MCF 10A (cell line): ENCODE data around the gene DUSP14. TPM values are rescaled to one million over a fixed set of nuclear protein-coding genes. Genes with fewer than 3 reads are reported as not detected.

Source experiments
- BruUV-seq: library from RNA; stranded (reverse); fragments of 400-500 nt; replicated peaks from 2 replicates; lab custom pipeline; 2021; lab: Mats Ljungman, UMichigan
- CTCF ChIA-PET: fragments of 300-600 bp; sonication (Branson Sonifier 250); formaldehyde crosslinking; extraction: SDS; loops from one replicate; lab custom pipeline; 2021; ENCODE audit warnings: antibody characterized with exemption, inconsistent platforms; lab: Yijun Ruan, JAX
- POLR2A ChIA-PET: fragments of 300-600, 350-650 bp; sonication (Branson Sonifier 250); formaldehyde crosslinking; extraction: SDS; loops from one replicate; lab custom pipeline; 2020; ENCODE audit warnings: antibody characterized with exemption, inconsistent platforms; lab: Yijun Ruan, JAX
- DNase-seq: peaks from one replicate; pipeline ENCODE4 v3.0.0-alpha.2; 2018; ENCODE audit not compliant: unreplicated experiment
- H3K27ac Mint-ChIP-seq: one replicate; pipeline ENCODE4 v1.8.0; 2022; ENCODE audit warnings: mild to moderate bottlenecking, low read depth, mixed read lengths; ENCODE audit not compliant: unreplicated experiment
- H3K27me3 Mint-ChIP-seq: one replicate; pipeline ENCODE4 v1.8.0; 2022; ENCODE audit warnings: mixed read lengths; ENCODE audit not compliant: insufficient read depth, unreplicated experiment
- H3K36me3 Mint-ChIP-seq: one replicate; pipeline ENCODE4 v1.8.0; 2022; ENCODE audit warnings: mild to moderate bottlenecking, moderate library complexity, mixed read lengths; ENCODE audit not compliant: insufficient read depth, unreplicated experiment
- H3K4me1 Mint-ChIP-seq: one replicate; pipeline ENCODE4 v1.8.0; 2022; ENCODE audit warnings: mixed read lengths; ENCODE audit not compliant: insufficient read depth, unreplicated experiment
- H3K4me3 Mint-ChIP-seq: one replicate; pipeline ENCODE4 v1.8.0; 2022; ENCODE audit warnings: mild to moderate bottlenecking, moderate library complexity, mixed read lengths; ENCODE audit not compliant: unreplicated experiment
- H3K9me3 Mint-ChIP-seq: one replicate; pipeline ENCODE4 v1.8.0; 2022; ENCODE audit warnings: mixed read lengths; ENCODE audit not compliant: unreplicated experiment
- intact Hi-C: fragments of 100-400 bp; cut with micrococcal nuclease; formaldehyde crosslinking; loops from 2 replicates; pipeline ENCODE4 v1.14.1; 2022
- total RNA-seq: library from RNA; stranded (reverse); gene quantifications from 2 replicates; pipeline ENCODE4 v1.2.3, GENCODE V29; 2022
- TF ChIP-seq, protein P1 (sequence below): fragments of 200-600 bp; IDR thresholded peaks from one replicate; pipeline ENCODE4 v1.8.0; 2022; ENCODE audit warnings: antibody characterized with exemption, mild to moderate bottlenecking; ENCODE audit not compliant: unreplicated experiment

Gene DUSP14
- total RNA-seq, 1 experiment from 2014 or later: 39.4 TPM

DNA sequence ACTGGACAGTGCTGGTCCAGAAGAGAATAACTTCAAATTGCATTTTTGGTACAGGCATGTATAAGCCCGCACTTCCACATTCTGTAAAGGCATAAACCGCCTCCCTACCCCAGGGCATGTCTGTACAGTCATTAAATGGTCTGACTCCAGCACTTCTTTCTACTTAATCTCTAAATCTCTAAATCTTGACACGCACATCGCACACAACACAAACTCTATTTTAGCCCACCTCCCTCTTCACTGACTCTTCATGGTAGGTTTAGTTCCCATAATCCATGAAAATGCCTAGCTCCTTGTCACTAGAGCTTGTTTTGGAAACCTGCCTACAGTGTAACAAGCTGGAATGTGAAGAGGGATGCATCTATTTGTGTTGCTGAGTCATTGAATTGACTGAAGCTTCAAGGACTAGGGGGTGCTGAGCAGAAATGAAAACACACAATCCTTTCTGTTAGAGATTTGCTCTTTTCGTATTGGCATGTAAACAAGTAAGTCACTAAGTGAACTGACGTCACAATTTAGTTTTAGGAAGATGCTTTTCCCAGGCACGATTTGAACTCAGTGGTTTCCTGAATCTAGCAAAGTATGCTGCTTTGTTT is 1.6 kb upstream of the DUSP14 start:
- POLR2A ChIA-PET: interaction anchor here (0.5 to 8.1 kb wide), 30 partner anchors 8 to 155 kb away, joined by 3 to 130 read pairs (median 5); partner anchors contain the start of genes ACACA, SYNRG and TADA2A
- peak; percentile 88 for DNase-seq
- BruUV-seq: TSS peak; percentile 60
- CTCF ChIA-PET: interaction anchor here (0.6 to 1.0 kb wide), 2 partner anchors 114 to 148 kb away, joined by 3 to 11 read pairs; no protein-coding TSS in a partner anchor
- H3K27ac Mint-ChIP-seq: peak overlapping the region; percentile 79
- peaks cover 33% of the 10 kb centered on the region for H3K4me1 Mint-ChIP-seq
- no peaks in the 10 kb centered on the region for H3K27me3 Mint-ChIP-seq
- intact Hi-C loops: no loop called here
- H3K9me3 Mint-ChIP-seq: no peaks in the 10 kb centered on the region
- peak overlapping the region; percentile 92 for H3K4me3 Mint-ChIP-seq
- H3K36me3 Mint-ChIP-seq: peaks cover 5% of the 10 kb centered on the region
- TF ChIP-seq, protein P1, sequence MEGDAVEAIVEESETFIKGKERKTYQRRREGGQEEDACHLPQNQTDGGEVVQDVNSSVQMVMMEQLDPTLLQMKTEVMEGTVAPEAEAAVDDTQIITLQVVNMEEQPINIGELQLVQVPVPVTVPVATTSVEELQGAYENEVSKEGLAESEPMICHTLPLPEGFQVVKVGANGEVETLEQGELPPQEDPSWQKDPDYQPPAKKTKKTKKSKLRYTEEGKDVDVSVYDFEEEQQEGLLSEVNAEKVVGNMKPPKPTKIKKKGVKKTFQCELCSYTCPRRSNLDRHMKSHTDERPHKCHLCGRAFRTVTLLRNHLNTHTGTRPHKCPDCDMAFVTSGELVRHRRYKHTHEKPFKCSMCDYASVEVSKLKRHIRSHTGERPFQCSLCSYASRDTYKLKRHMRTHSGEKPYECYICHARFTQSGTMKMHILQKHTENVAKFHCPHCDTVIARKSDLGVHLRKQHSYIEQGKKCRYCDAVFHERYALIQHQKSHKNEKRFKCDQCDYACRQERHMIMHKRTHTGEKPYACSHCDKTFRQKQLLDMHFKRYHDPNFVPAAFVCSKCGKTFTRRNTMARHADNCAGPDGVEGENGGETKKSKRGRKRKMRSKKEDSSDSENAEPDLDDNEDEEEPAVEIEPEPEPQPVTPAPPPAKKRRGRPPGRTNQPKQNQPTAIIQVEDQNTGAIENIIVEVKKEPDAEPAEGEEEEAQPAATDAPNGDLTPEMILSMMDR: no peak

DNA sequence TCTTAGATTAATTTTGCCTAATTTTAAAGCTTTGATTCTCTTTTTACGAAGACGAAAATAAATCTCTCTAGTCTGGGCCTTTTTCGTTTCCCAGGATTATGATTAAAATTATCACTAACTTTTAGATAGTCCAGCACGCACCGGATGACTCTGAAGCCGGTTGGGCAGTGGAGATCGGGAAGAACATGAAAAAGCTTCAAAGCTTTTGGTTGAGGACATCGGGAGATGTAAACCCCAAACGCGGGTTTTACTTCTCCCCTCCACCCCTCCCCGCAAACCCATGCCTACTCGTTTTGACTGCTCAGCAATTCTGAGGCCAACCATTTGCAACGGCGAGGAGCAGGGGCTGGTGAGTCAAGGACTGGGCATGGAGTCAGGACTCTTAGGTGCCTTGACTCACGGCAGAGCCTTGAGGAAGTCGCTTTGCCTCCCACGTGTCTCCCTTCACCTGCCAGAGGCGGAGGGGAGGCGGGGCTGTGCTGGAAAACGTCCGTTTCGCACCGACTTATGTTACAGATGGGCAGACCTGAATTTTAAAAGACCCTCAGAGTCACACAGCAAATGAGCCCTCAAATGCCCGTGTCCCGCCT is 989 bp upstream of the DUSP14 start:
- ChIA-PET CTCF (interaction anchor here (1.0 kb wide), 1 partner anchor 115 kb away, joined by 11 read pairs; no protein-coding TSS in a partner anchor), POLR2A (interaction anchor here (0.5 to 8.1 kb wide), 33 partner anchors 8 to 860 kb away, joined by 3 to 130 read pairs (median 5); partner anchors contain the start of genes ACACA, SYNRG and TADA2A)
- H3K4me1 Mint-ChIP-seq: peaks cover 30% of the 10 kb centered on the region
- TF ChIP-seq, protein P1: no peak
- intact Hi-C loops: no loop called here
- H3K36me3 Mint-ChIP-seq: peaks cover 5% of the 10 kb centered on the region
- no peaks in the 10 kb centered on the region for H3K9me3 Mint-ChIP-seq
- H3K4me3 Mint-ChIP-seq: peak overlapping the region; percentile 92
- BruUV-seq: no TSS peak
- DNase-seq: peak; percentile 98
- no peaks in the 10 kb centered on the region for H3K27me3 Mint-ChIP-seq
- H3K27ac Mint-ChIP-seq: peak overlapping the region; percentile 79

DNA sequence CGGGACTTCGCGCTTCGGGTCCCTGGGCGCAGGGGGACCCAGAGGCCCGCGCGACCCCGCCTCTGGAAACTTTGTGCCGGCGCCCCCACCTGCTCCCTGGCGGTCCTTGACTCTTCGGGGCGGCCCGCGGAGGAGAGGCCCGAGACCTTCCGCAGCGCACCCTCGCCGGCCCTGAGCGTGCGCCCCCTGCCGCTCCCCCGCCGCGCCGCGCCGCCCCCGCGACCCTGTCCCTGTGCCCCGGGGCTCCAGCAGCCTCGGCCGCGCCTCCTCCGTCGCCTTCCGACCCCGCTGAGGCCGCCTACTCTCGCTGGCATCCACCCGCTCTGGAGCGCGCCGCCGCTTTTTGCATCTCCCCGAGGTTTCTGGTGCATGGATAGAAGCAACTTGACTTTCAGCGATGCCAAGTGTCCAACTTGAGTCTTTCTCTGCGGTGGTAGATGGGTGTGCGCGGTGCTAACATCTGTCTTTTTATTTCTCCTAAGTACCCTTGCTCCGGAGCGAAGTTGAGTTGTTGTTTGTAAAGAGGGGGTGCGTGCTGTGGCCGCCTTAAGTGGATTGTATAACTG is 414 bp downstream of the DUSP14 start:
- Mint-ChIP-seq H3K4me1 (peaks cover 36% of the 10 kb centered on the region), H3K4me3 (peak overlapping the region; percentile 92), H3K36me3 (peaks cover 12% of the 10 kb centered on the region), H3K27me3 (no peaks in the 10 kb centered on the region), H3K9me3 (no peaks in the 10 kb centered on the region), H3K27ac (peak overlapping the region; percentile 78)
- intact Hi-C loops: loop anchor here (2.0 to 5.0 kb wide), 2 partner anchors 43 to 83 kb away; partner anchors contain the start of genes ACACA and TADA2A
- ChIA-PET CTCF (interaction anchor here (0.7 to 1.4 kb wide), 2 partner anchors 60 to 325 kb away, joined by 3 to 4 read pairs; no protein-coding TSS in a partner anchor), POLR2A (interaction anchor here (0.6 to 8.1 kb wide), 26 partner anchors 9 to 134 kb away, joined by 3 to 130 read pairs (median 8); partner anchors contain the start of genes ACACA, SYNRG and TADA2A)
- DNase-seq: peak; percentile 65
- TF ChIP-seq, protein P1: peak; percentile 23
- no TSS peak for BruUV-seq
